GM12865 (cell line): ENCODE data around the gene KIRREL3.

Source experiments
- DNase-seq: peaks from one replicate; pipeline ENCODE4 v3.0.0; 2010; ENCODE audit warnings: low read depth
- H3K4me3 ChIP-seq: 2 replicates; pipeline ENCODE4 v1.5.1; 2011; ENCODE audit warnings: mild to moderate bottlenecking, low read depth, low read length, control low read depth
- CTCF ChIP-seq: IDR thresholded peaks from 2 replicates; pipeline ENCODE4 v1.5.1; 2011; ENCODE audit warnings: low read length, control low read depth, low read depth, inconsistent platforms; ENCODE audit not compliant: insufficient read depth; ENCODE audit errors: missing control alignments

KIRREL3 gene

GRCh38 chr11:127000291-127000968 lies at the start of gene KIRREL3:
Gene KIRREL3 (minus strand): TSS chr11:127000770.
- no peak for DNase-seq
- H3K4me3 ChIP-seq = no peak within 1 kb of the TSS
- TF ChIP-seq CTCF = no peak

GRCh38 chr11:127050186-127050585 lies 49.6 kb upstream of the KIRREL3 start:
- no peak for DNase-seq
- no peak for TF ChIP-seq CTCF
- H3K4me3 ChIP-seq = no peak overlapping the region

- no peak overlapping the region for H3K4me3 ChIP-seq
- DNase-seq = no peak
- no peak for TF ChIP-seq CTCF
Measured at GRCh38 chr11:127049486-127049885, 48.9 kb upstream of the KIRREL3 start.

GRCh38 chr11:127044535-127044934 lies 44.0 kb upstream of the KIRREL3 start:
- H3K4me3 ChIP-seq = no peak overlapping the region
- no peak for DNase-seq
- TF ChIP-seq CTCF = no peak

GRCh38 chr11:127042445-127042844 lies 41.9 kb upstream of the KIRREL3 start:
- no peak for TF ChIP-seq CTCF
- no peak overlapping the region for H3K4me3 ChIP-seq
- no peak for DNase-seq

- no peak overlapping the region for H3K4me3 ChIP-seq
- DNase-seq = no peak
- no peak for TF ChIP-seq CTCF
Measured at GRCh38 chr11:127039591-127039990, 39.0 kb upstream of the KIRREL3 start.

- no peak overlapping the region for H3K4me3 ChIP-seq
- no peak for TF ChIP-seq CTCF
- DNase-seq = no peak
Measured at GRCh38 chr11:127037596-127037995, 37.0 kb upstream of the KIRREL3 start.
